ENCODE data around the gene OR8B8.
"Not testable (repeated sequence)": the region's sequence is repeated elsewhere in the genome, so short reads cannot be mapped to it uniquely, and the experiment has no call there.

OR8B8 gene

DNA sequence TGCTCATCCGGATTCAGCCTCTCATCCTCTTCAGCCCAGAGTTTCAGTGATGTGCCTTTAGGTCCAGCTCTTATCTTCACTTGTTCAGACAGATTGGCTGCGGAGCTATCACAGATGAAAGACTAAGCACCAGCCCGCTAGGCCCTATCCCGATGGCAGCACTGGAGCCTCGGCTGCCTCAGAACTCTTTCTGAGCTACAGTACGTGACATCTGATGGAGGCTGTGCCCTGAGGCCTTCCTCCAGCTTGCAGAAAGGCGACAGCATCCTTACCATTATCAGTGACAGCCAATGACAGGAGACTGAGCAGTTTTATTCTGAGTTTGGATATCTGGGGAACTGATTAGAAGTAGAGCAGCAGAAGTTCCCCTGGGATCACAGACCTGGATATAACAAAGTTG lies 4.0 kb downstream of the OR8B8 start:
- no peak for DNase-seq (ENCODE audit: low read depth in 2 of 2)

DNA sequence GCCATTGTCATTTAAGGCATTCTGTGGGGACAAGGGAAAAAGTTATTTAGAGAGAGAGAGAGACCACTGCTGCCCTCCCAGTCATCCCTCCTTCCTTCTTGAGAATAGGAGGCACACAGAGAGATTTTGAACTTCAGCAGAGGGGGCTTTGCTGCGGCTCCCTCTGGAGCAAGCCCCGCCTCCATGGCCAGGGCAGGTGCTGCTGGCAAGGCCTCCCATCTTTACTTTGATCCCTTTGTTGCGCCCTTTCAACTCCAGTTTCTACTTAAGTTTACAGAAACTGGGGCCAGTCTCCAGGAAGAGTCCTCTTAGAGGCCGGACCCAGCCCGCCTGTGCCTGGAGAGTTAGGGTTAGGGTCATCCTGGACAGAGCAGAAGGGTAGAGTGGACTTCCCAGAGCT lies 4.4 kb downstream of the OR8B8 start:
- DNase-seq (ENCODE audit: low read depth in 2 of 2), result no peak

DNA sequence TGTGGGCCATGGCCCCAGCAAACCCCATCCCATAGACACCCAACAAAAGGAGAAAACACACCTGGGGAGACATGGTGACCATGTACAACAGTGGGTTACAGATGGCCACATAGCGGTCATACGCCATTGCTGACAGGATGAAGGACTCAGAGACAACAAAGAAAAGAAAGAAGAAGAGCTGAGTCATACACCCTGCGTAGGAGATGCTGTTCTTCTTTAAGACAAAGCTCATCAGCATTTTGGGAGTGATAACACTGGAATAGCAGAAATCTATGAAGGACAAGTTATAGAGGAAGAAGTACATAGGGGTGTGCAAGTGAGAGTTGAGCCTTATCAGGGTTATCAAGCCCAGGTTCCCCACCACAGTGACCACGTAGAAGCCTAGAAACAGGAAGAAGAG lies 4.9 kb downstream of the OR8B8 start:
- DNase-seq (ENCODE audit: low read depth in 2 of 2), result no peak

DNA sequence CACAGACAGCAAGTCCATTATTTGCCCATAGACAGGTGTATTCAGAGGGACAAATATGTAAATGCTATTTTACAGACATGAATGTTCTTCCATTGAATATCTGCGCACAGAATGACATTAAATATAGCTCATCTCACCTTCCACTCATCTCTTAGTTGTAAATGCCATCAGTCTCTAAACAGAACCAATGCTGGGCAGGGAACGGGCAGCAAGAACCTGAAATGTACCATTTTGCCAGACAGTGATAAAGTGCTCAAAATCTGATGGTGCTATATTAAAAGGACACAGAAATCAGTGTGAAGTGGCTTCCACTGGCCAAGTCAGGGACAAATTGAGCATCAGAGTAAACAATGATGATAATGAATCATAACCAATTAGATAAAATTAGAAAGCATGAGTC lies 10.8 kb downstream of the OR8B8 start:
- DNase-seq (ENCODE audit: low read depth in 2 of 2), result no peak

DNA sequence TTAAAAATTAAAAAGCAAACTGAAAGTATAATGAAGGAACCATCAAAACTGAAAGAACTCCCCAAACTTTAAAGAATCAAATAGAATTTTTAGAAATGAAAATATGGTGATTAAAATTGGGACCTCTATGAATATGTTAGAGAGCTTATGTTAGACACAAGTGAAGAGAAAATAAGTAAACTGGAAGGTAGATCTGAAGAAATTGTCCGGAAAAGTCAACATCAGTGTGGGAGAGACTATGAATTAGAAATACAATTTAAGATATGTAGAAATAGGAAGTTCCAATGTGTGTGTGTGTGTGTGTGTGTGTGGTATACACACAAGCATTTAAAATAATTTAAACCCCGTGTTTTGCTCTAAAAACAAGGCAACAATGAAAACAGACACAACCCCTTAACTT lies 15.9 kb downstream of the OR8B8 start:
- DNase-seq (ENCODE audit: low read depth in 2 of 2), result no peak

DNA sequence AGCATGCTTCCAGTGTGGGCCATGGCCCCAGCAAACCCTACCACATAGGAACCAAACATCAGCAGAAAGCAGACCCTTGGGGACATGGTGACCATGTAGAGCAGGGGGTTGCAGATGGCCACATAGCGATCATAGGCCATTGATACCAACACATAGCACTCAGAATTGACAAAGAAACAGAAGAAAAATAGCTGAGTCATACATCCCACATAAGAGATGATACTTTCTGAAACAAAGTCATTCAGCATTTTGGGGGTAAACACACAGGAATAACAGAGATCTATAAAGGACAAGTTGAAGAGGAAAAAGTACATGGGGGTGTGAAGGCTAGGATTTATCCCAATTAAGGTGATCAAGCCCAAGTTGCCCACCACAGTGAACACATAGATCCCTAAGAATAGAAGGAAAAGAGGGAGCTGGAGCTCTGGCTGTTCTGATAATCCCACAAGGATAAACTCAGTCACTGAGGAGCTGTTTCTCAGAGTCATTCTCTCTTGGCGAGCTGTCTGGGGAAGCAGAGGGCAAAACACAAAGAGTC lies 21.0 kb downstream of the OR8B8 start, which contains the start of gene OR8B4:
Gene OR8B4 (minus strand): TSS at position 488 of the 538 bp plus-strand sequence. CDS start 0 bp downstream, at position 488.
- no peak for DNase-seq (ENCODE audit: low read depth in 2 of 2)

DNA sequence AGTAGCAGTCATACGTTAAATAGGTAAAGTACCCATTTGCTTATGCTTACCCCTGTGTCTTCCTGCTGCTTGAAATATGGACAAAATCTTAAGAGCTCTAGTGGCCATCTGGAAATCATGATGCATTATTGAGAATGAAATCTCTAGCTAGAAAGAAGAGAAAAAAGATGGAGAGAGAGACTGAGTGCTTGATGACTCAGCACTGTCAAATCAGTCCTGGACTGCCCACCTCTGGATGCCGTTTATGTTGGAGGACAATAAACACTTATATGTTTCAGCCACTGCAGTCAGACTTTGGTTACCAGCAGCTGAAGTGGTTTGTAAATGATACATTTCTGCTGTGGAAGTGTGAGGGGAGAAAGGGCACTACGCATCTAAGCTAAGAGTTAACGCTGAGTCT lies 24.5 kb downstream of the OR8B8 start:
- no peak for DNase-seq (ENCODE audit: low read depth in 2 of 2)

DNA sequence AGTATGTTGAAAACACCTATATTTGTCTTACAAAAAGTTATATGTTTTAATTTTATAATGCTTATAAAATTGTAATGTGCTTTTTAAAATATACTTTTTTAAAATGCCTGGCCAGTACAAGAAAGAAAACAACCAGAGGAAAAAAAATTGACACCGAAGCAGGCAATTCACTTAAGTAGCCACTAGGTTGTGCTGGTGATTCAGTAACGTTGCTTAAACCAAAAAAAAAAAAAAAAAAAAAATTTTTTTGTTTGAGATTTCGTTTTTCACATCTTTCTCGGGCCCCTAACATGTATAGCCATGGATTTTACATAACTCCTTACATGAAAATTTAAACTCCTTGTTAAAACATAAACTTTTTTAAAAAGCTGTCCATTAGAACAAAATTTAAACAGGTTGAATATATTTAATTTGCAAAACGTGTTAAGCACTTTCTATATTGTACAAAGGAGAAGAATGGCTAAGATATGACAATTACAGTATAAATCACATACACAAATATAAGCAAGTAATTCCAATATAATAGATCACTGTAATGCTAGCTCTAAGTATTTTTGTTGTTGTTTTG lies 30.1 kb downstream of the OR8B8 start:
- no peak for DNase-seq (ENCODE audit: low read depth in 2 of 2)

DNA sequence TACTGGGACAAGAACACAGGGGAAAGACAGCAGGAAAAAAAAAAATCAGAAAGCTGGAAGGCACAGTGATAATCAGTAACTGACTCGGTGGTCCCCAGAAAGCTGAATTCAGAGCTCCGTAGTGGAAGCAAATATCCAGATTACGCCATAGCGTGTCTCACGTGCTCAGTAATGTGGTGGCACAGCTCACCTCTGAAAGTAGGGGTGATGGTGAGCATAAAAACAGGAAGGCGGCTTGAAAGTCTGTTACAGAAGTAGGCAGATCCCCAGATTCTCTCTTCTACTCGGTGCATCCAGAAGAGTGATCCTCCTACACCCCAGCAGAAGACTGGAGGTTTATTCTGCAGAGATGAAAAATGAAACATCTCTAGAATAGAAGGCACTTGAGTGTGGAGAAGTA lies 35.6 kb downstream of the OR8B8 start:
- DNase-seq (ENCODE audit: low read depth in 2 of 2), result no peak

DNA sequence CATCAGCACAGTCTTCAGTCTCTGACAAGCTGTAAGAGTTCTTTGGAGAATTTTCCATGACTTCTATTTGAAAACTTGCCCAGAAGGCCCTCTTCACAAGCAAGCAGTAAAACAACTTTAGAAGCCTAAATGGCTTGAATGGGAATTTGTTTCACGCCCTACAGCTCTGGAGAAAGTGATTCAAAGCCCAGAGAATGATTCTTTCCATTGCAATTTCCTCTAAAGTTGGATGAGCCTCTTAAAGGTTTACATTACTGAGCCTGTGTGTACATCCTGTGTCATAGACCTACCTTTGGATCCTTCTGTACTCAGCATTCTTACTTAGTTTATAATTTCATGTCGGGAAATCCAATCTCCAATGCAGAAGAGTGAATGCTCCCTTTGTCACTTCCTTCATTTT lies 39.9 kb downstream of the OR8B8 start:
- no peak for DNase-seq (ENCODE audit: low read depth in 2 of 2)

DNA sequence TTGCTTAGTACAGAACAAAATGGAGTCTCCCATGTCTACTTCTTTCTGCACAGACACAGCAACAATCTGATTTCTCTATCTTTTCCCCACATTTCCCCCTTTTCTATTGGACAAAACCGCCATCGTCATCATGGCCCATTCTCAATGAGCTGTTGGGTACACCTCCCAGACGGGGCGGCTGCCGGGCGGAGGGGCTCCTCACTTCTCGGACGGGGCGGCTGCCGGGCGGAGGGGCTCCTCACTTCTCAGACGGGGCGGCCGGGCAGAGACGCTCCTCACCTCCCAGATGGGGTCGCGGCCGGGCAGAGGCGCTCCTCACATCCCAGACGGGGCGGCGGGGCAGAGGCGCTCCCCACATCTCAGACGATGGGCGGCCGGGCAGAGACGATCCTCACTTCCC lies 42.3 kb downstream of the OR8B8 start:
- not testable (repeated sequence) for DNase-seq (ENCODE audit: low read depth in 2 of 2)

DNA sequence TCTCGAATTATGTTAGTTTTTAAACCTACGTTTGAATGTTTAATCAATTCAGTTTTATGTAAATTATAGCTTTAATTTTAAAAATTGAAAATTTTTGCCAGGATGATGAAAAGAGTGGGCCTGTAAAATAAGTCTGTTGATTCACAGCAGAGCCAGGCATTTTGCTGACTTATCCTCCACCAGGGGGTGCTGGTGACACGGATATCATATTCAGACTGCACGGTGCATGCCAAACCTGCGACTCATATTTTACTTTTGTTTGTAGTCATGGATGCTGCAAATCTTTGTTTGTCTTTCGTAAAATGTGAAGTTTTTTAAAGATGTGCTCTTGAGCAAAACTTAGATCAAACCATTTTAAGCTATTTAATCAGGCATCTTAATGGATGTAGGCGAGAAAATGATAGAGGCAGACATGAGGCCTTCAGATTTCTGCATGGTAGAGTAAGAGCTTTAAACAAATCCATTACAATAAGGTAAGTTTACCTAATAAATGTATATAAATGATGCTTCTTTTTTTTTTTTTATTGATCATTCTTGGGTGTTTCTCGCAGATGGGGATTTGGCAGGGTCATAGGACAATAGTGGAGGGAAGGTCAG lies 43.1 kb downstream of the OR8B8 start:
- DNase-seq (ENCODE audit: low read depth in 2 of 2), result peak in 1 of 2 donors; percentile 3

DNA sequence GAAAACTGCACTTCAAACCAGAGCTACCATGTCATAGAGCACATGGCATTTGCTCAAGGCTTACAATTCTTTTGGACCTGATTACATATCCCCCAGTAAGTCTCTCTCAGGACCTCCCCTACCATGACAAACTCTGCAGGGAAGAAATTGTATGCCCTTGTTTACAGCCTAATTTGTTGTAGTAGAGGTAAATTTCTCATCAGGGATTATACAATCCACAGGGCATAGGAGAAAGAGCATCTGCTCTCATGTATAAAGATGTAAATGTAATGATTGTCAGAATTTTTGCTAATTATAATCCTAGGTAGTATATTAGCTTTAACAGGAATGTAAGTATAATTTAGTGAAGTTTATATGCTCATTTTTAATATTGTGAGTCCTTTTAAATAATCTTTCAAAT lies 46.6 kb downstream of the OR8B8 start, which contains the start of gene OR8B3:
Gene OR8B3 (minus strand): TSS at position 101 of the 400 bp plus-strand sequence. CDS start 1,673 bp downstream, outside the sequence.
- no peak for DNase-seq (ENCODE audit: low read depth in 2 of 2)

DNA sequence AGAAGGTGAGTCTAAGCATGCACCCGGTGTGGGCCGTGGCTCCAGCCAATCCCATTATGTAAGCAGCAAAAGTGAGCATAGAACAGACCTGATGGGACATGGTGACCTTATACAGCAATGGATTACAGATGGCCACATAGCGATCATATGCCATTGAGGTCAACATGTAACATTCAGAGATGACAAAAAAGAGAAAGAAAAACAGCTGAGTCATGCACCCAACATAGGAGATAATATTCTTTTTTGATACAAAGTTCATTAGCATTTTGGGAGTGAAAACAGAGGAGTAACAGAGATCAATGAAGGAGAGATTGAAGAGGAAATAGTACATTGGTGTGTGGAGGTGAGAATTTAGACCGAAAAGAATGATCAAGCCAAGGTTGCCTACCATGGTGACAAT lies 48.6 kb downstream of the OR8B8 start:
- DNase-seq (ENCODE audit: low read depth in 2 of 2), result not testable (repeated sequence)

DNA sequence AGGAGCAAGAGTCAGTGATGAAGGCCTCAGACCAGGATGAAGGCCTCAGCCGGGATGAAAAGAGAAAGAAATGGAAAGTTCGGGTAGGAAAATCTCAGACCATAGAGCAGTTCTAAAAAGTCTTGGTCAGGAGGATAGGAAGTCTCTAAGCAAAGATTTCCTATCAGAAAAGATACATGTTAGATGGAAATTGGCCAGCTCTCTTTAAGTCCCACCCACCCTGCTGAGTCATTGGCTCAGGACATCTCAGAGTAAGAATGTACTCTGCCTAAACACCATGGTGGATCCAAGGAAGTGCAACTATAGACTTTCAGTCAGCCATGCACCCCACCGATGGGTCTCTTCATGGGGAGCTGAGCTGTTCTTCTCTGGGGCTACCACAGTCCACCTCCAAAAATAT lies 51.1 kb downstream of the OR8B8 start:
- DNase-seq (ENCODE audit: low read depth in 2 of 2), result no peak

All from stimulated activated CD8-positive, alpha-beta memory T cell treated with anti-CD3 and anti-CD28 coated beads, Interleukin-15, amount 100 ng/mL, for 4 hours (primary cell).